SKM-1 treated with dmso at 0.1 percent for 144 hours (cell line): ENCODE measurements around the gene C6orf136.

ENCODE experiments used
- DNase-seq: peaks from one replicate; lab custom pipeline; 2025; ENCODE audit not compliant: unreplicated experiment; lab: John Stamatoyannopoulos, UW

C6orf136 gene

DNA sequence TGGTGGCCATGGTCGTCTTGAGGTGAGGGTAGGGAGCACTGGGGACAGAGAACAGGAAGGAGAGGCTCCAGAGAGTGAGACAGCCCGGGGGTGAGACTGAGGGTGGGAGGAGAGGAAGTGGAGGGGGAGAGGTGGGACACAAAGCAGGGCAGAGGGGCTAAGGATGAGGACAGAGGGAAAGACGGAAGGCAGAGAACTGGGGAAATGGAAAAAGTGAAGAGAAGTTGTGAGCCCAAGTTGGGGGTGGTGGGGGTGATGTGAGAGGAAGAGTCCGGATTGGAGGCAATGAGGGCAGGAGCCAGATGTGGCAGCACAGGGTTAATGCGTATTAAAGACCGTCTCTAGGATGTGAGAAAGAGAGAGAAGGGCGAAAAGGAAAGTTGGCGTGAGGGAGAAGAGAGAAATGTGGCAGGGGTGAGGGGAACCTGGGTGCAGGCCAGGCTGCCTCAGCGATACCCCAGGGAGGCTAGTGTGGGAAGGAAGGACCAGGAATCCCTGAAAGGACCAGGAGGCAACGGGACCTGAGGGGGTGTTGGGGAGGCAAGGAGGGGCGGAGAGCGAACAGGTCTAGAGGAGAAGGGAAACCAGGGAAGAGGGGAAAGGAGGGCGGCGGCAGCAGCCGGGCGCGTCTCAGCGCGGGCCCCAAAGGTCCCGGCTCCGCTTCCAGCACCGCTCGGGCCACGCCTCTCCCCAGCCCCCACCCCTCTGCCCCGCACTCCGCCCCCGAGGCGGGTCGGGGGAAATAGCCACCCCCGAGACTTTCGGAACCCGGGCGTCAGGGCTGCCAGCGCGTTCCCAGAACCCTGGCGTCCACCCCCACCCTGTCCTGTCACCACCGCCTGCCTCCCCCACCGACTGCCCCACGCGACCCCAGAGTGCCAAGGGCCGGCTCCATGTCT is 39.3 kb downstream of the C6orf136 start, which contains the start of gene PPP1R18:
Gene PPP1R18, minus strand, starts transcription at position 637 of the 899 bp plus-strand sequence. Its CDS starts 627 bp downstream, at position 10.
- no peak for DNase-seq

DNA sequence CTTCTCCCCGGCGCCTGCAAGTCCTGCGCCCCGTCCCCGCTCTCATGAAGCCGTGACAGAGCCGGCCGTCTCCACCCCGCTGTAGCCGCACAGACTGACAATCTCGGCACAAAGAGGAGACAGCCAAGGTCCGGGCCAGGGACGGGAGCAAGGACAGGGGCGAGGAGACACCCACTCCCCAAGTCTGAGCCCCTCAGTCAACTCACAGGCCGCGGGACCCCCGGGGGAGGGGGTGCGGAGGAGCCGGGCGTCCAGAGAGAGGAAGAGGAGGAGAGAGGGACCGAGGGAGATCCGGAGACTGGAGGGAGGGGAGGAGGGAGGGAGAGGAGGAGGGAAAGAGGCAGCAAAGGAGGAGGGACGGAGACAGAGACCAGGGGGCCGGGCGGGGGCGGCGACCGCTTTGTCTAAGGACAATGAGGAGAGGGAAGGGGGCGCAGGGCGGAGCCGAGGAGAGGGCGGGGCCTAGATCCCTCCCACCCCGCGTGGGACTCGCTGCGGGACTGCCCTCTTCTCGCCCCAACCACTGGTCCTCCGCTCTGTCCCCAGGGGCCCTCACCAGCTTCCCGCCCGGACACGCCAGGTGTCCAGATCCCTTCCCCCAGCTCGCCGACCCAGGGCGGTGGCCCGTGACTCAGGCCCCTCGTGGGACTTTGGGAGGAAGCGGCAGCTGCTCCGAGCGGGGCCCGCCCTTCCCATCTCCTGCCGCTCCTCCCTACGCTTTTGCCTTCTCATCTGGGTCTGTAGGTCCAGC is 40.1 kb downstream of the C6orf136 start:
- DNase-seq: peak; percentile 74

DNA sequence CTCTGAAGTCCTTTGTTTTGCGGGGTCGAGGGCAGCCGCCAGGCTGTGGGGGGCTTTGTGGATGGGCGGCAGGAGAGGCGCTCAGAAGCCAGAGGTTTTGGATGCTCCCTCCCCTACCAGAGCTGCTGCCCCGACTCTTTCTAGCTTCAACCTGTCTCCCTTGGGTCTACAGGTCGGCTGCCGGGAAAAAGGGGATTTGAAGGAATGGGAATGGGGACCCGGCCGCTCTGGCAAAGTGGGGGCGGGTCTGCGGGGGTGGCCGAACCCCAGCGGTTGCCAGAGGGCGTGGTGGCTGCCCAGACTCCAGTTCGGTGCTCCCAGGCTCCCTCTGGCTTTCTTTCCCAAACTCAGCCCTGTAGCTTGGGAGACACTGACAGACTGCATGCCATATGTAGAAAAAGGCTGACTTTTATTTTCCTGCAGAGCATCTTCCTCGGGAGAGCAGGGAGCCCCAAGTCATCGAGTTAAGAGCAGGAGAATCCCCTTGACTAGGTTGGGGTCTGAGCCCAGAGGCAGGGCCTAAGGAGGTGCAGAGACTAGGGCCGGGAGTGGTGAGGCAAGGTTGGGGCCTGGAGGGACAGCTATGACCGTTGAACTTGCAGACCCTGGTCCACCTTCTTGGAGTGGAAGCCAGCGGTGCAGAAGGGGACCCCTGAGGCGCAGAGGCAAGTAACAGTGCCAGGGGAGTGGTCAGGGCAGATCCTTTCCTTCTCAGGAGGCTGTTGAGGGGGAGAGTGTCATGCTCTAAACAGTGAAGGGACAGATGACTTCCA is 40.9 kb downstream of the C6orf136 start:
- no peak for DNase-seq

DNA sequence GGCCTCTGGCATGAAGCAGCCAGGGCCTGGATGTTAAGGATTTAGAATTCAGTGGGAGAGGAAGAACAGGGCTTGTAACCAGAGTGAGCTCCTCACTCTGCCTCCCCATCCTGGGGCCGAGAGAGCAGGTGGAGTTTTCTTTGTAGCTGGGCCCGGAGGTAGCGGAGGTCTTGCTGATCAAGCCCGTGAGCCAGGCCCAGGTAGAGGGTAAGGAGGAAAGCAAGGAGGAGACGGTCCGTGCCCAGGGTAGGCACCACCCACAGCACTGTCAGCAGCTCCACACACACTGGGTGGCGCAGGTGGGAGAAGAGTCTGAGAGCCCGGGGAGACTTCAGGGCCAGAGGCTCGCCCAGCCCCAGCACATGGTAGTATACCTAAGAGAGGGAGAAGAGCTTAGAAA is 41.6 kb downstream of the C6orf136 start:
- DNase-seq: no peak

- DNase-seq: no peak
Measured at GRCh38 chr6:30689022-30689865, 42.3 kb downstream of the C6orf136 start.

DNA sequence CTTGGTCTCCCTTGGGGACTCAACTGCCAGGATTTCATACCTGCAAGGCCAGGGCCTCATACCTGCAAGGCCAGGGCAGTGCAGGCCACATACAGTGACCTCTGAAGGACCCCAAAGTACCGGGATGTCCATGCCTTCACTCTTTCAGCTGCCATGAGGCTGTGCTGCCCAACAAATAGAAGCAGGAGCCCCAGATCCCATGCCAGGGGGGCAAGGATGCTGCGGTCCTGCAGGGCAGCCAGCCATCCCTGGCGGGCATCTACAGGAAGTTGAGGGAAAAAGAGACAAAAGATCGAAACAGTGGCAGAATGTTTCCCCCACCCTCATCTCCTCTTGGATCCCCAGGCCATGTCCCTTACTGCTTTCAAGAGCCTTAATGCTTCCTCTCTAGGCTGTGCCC is 43.1 kb downstream of the C6orf136 start:
- DNase-seq: no peak

- DNase-seq: peak; percentile 85
Measured at GRCh38 chr6:30690403-30691207, 43.7 kb downstream of the C6orf136 start, which contains the start of gene NRM. Gene NRM, minus strand, starts transcription at chr6:30690984. Its CDS starts 10 bp downstream, at chr6:30690974.

DNA sequence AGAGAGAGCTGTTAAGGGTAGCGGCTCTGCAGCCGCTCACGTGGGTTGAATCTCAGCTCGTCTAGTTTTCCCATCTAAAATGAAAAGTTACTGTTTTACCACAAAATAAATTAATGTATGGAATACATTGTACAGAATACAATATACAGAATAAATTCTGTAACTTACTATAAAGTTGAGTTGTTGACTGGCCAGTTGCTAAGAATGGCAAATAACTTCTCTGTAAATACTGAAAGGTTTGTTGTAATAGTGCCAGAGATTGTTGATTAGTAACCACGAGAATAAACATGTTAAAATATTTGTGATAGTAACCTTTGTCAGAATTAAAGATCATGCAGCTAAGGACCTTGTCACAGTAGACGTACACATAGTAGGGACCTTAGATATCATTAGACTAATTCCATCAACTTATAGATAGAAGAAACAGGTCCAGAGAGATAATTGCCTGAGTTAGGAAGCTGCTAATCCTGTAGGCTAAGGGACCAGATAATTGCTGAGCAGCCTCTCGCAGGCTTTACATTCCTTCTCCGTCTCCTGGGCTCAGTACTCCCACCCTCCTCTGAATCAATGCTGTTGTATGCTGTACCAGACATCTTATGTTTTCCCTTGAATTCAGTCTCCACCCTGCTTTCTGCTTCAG is 44.4 kb downstream of the C6orf136 start:
- no peak for DNase-seq

DNA sequence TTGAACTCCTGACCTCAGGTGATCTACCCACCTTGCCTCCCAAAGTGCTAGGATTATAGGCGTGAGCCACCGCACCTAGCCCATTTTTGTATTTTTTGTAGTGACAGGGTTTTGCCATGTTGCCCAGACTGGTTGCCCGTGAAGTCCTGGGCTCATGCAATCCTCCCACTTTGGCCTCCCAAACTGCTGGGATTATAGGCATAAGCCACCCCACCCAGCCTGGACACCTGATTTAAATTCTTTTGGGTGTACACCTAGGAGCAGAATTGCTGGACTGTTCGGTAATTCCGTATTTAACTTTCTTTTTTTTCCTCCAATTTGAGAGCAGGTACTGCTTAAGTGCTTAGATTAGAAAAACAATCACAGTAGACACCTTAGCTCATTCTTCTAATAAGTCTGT is 49.5 kb downstream of the C6orf136 start:
- no peak for DNase-seq

- DNase-seq: no peak
Measured at GRCh38 chr6:30700340-30700739, 53.4 kb downstream of the C6orf136 start.
